DND-41 (cell line): ENCODE data around the gene HERC4.

Source experiments
- CTCF ChIP-seq: IDR thresholded peaks from 2 replicates; pipeline ENCODE4 v1.5.1; 2012; ENCODE audit warnings: borderline replicate concordance, low read length, moderate library complexity, mild to moderate bottlenecking; ENCODE audit not compliant: poor library complexity, severe bottlenecking; ENCODE audit errors: extremely low read depth
- EZH2 ChIP-seq: IDR thresholded peaks from 3 replicates; pipeline ENCODE4 v1.6.1; 2012; ENCODE audit warnings: borderline replicate concordance, low read depth, mild to moderate bottlenecking, moderate library complexity, low read length, inconsistent platforms; ENCODE audit not compliant: severe bottlenecking

- TF ChIP-seq CTCF, result no peak
- TF ChIP-seq EZH2, result no peak
Observed at GRCh38 chr10:67893637-67894036, 181.4 kb downstream of the HERC4 start.
